IMR-90 (cell line): ENCODE measurements around the gene ENO3. TPM values are rescaled to one million over a fixed set of nuclear protein-coding genes. Genes with fewer than 3 reads are reported as not detected.

Source experiments
- ATAC-seq: fragments of 200-7000 bp; cut with Tn5 transposase; 2 replicates; pipeline ENCODE4 v1.9.1; 2020; ENCODE audit warnings: low read depth, mild to moderate bottlenecking, moderate library complexity
- BruUV-seq: library from RNA; stranded (reverse); fragments of 400-500 nt; replicated peaks from 2 replicates; lab custom pipeline; 2021; lab: Mats Ljungman, UMichigan
- CTCF ChIA-PET: fragments of 300-600 bp; formaldehyde crosslinking; extraction: SDS; loops from one replicate; lab custom pipeline; 2021; ENCODE audit warnings: antibody characterized with exemption; lab: Yijun Ruan, JAX
- POLR2A ChIA-PET: fragments of 300-600 bp; sonication (Branson Sonifier 250); formaldehyde crosslinking; loops from one replicate; lab custom pipeline; 2022; ENCODE audit warnings: antibody characterized with exemption; ENCODE audit not compliant: unreplicated experiment; lab: Charles Lee
- DNase-seq: peaks from one replicate; pipeline ENCODE4 v3.0.0; 2013
- H2AFZ ChIP-seq: replicated peaks from 2 replicates; pipeline ENCODE3; 2013; ENCODE audit warnings: low read length, mild to moderate bottlenecking; ENCODE audit not compliant: poor library complexity
- H2AK5ac ChIP-seq: 2 replicates; pipeline ENCODE4 v1.6.1; 2013; ENCODE audit warnings: low read depth, low read length, inconsistent platforms
- H2AK9ac ChIP-seq: replicated peaks from 2 replicates; pipeline ENCODE3; 2013; ENCODE audit warnings: mild to moderate bottlenecking, low read depth, low read length, moderate library complexity; ENCODE audit not compliant: poor library complexity
- H2BK120ac ChIP-seq: 2 replicates; pipeline ENCODE4 v1.6.1; 2013; ENCODE audit warnings: low read depth, low read length, inconsistent platforms
- H2BK15ac ChIP-seq: 3 replicates; pipeline ENCODE4 v1.6.1; 2013; ENCODE audit warnings: low read depth, low read length, inconsistent platforms
- H2BK20ac ChIP-seq: 2 replicates; pipeline ENCODE4 v1.6.1; 2013; ENCODE audit warnings: low read depth, mild to moderate bottlenecking, inconsistent platforms, low read length, moderate library complexity
- H2BK5ac ChIP-seq: 2 replicates; pipeline ENCODE4 v1.6.1; 2013; ENCODE audit warnings: mild to moderate bottlenecking, low read depth, low read length, inconsistent platforms; ENCODE audit not compliant: poor library complexity, severe bottlenecking
- H3K14ac ChIP-seq: replicated peaks from 2 replicates; pipeline ENCODE4 v1.6.1; 2013; ENCODE audit warnings: low read depth, low read length, inconsistent platforms
- H3K18ac ChIP-seq: 2 replicates; pipeline ENCODE4 v1.6.1; 2013; ENCODE audit warnings: low read depth, low read length, control low read depth
- H3K23ac ChIP-seq: 2 replicates; pipeline ENCODE4 v1.6.1; 2013; ENCODE audit warnings: low read depth, low read length, inconsistent platforms
- H3K27ac ChIP-seq: 2 replicates; pipeline ENCODE4 v1.5.1; 2013; ENCODE audit warnings: mild to moderate bottlenecking, control low read depth, low read length; ENCODE audit not compliant: insufficient read depth
- H3K27me3 ChIP-seq: 2 replicates; pipeline ENCODE4 v1.6.1; 2013; ENCODE audit warnings: low read length; ENCODE audit not compliant: control insufficient read depth, insufficient read depth
- H3K36me3 ChIP-seq: 2 replicates; pipeline ENCODE4 v1.6.1; 2013; ENCODE audit warnings: low read length, mixed read lengths; ENCODE audit not compliant: control insufficient read depth, insufficient read depth
- H3K4ac ChIP-seq: 2 replicates; pipeline ENCODE4 v1.6.1; 2013; ENCODE audit warnings: low read depth, low read length, inconsistent platforms
- H3K4me1 ChIP-seq: 2 replicates; pipeline ENCODE4 v1.6.1; 2013; ENCODE audit warnings: low read length, mixed read lengths; ENCODE audit not compliant: control insufficient read depth, insufficient read depth
- H3K4me2 ChIP-seq: 2 replicates; pipeline ENCODE4 v1.6.1; 2013; ENCODE audit warnings: low read depth, mild to moderate bottlenecking, control low read depth, low read length, moderate library complexity
- H3K4me3 ChIP-seq: 2 replicates; pipeline ENCODE4 v1.5.1; 2013; ENCODE audit warnings: low read depth, mild to moderate bottlenecking, control low read depth, low read length, moderate library complexity; ENCODE audit not compliant: insufficient read depth
- H3K56ac ChIP-seq: 2 replicates; pipeline ENCODE4 v1.6.1; 2013; ENCODE audit warnings: low read length, inconsistent platforms; ENCODE audit not compliant: insufficient read depth; ENCODE audit errors: extremely low read depth
- H3K79me1 ChIP-seq, 2 experiments: 2 replicates each; pipeline ENCODE4 v1.6.1; 2013; ENCODE audit warnings: low read length in 2 of 2, inconsistent platforms in 1 of 2, low read depth in 1 of 2
- H3K9ac ChIP-seq: 2 replicates; pipeline ENCODE4 v1.6.1; 2013; ENCODE audit warnings: low read depth, low read length, control low read depth
- H3K9me1 ChIP-seq: 2 replicates; pipeline ENCODE4 v1.6.1; 2013; ENCODE audit warnings: low read length, inconsistent platforms; ENCODE audit not compliant: insufficient read depth
- H3K9me3 ChIP-seq: 2 replicates; pipeline ENCODE4 v1.6.1; 2013; ENCODE audit warnings: low read length; ENCODE audit not compliant: control insufficient read depth, insufficient read depth
- H4K20me1 ChIP-seq: 2 replicates; pipeline ENCODE4 v1.6.1; 2013; ENCODE audit warnings: low read length, inconsistent platforms; ENCODE audit not compliant: insufficient read depth
- H4K5ac ChIP-seq: 2 replicates; pipeline ENCODE4 v1.6.1; 2013; ENCODE audit warnings: mild to moderate bottlenecking, low read depth, low read length, control low read depth
- H4K8ac ChIP-seq, 2 experiments: 2 replicates each; pipeline ENCODE4 v1.6.1; 2013; ENCODE audit warnings: low read depth in 2 of 2, low read length in 2 of 2, control low read depth in 1 of 2, inconsistent platforms in 1 of 2
- H4K91ac ChIP-seq: 2 replicates; pipeline ENCODE4 v1.6.1; 2013; ENCODE audit warnings: low read depth, low read length, inconsistent platforms; ENCODE audit not compliant: insufficient read depth
- RAD21 ChIP-seq: IDR thresholded peaks from 2 replicates; pipeline ENCODE4 v1.6.1; 2012; ENCODE audit warnings: low read length, improper control_type of control experiment
- WGBS, 2 experiments: methylation state at CpG; one replicate each; pipeline versions ENCODE4 v1.1.5 to v1.1.7; 2013; ENCODE audit warnings: missing lambda C conversion rate in 2 of 2; ENCODE audit not compliant: insufficient read length in 1 of 2; ENCODE audit errors: extremely low coverage in 2 of 2; 5-methylcytosine and 5-hydroxymethylcytosine counted together
- dilution Hi-C: fragments of 300-500 bp; cut with HindIII; formaldehyde crosslinking; loops from one replicate; pipeline ENCODE4 v1.14.3; 2018; ENCODE audit warnings: low sequenced_read_pairs; ENCODE audit not compliant: unreplicated experiment
- in situ Hi-C: fragments of 300-500 bp; cut with MboI; formaldehyde crosslinking; loops from 3 replicates; pipeline ENCODE4 v1.14.3; 2019; ENCODE audit warnings: low sequenced_read_pairs, inconsistent platforms, mixed read lengths
- intact Hi-C: fragments of 100-400 bp; cut with micrococcal nuclease; formaldehyde crosslinking; loops from 2 replicates; pipeline ENCODE4 v1.10.0; 2022
- polyA plus RNA-seq, 3 experiments: library from polyadenylated mRNA; depleted of rRNA; stranded (reverse); fragments of >200 nt; gene quantifications; 2 replicates each; pipeline ENCODE4 v1.2.3, GENCODE V29; 2012; ENCODE audit warnings: low replicate concordance in 1 of 3
- total RNA-seq: library from RNA; depleted of rRNA; stranded (reverse); fragments of >200 nt; gene quantifications from 2 replicates; pipeline ENCODE4 v1.2.3, GENCODE V29; 2012

ENO3 gene
- total and polyA plus RNA-seq, 2 of the 4 experiments (the other 2 are of a cell fraction): 1.4 to 5.1 TPM

- H2AFZ ChIP-seq: no peak overlapping the region
- no peaks in the 10 kb centered on the region for H3K27me3 ChIP-seq
- H4K8ac ChIP-seq: no peak overlapping the region
- no peak overlapping the region for H3K14ac ChIP-seq
- ATAC-seq (no peak), DNase-seq (no peak)
- ChIA-PET CTCF (no interaction called here), POLR2A (interaction anchor here (0.6 kb wide), 1 partner anchor 29 kb away, joined by 3 read pairs; no protein-coding TSS in a partner anchor)
- no peaks in the 10 kb centered on the region for H3K9me3 ChIP-seq
- dilution Hi-C loops: no loop called here
- no TSS peak for BruUV-seq
- H2AK9ac ChIP-seq: no peak overlapping the region
- H3K36me3 ChIP-seq: no peaks in the 10 kb centered on the region
- no peak overlapping the region for H2BK120ac ChIP-seq
- H3K4me1 ChIP-seq: peaks cover 6% of the 10 kb centered on the region
- in situ Hi-C loops: no loop called here
- no peak overlapping the region for H4K91ac ChIP-seq
- H3K9me1 ChIP-seq: peaks cover 9% of the 10 kb centered on the region
- H4K20me1 ChIP-seq: peaks cover 2% of the 10 kb centered on the region; the same call in 1 of the 2 replicates
- no peak overlapping the region for H3K4me3 ChIP-seq
- H3K18ac ChIP-seq: no peak overlapping the region
- intact Hi-C loops: no loop called here
- H3K27ac ChIP-seq: no peak overlapping the region
- no peak overlapping the region for H2AK5ac ChIP-seq
- H3K56ac ChIP-seq: no peak overlapping the region
- no peak overlapping the region for H3K4me2 ChIP-seq
- no peak overlapping the region for H2BK15ac ChIP-seq
- H3K23ac ChIP-seq: no peak overlapping the region
- no peak for TF ChIP-seq RAD21
- WGBS, 2 experiments: no CpG with 5 or more reads among the region's 6 CpGs
- no peak overlapping the region for H3K4ac ChIP-seq
- H4K5ac ChIP-seq: no peak overlapping the region
- H2BK5ac ChIP-seq: no peak overlapping the region
- H2BK20ac ChIP-seq: no peak overlapping the region
- peaks cover 5 to 25% of the 10 kb centered on the region in 2 experiments; a peak in 3 of 4 replicates for H3K79me1 ChIP-seq
- no peak overlapping the region for H3K9ac ChIP-seq
Observed at GRCh38 chr17:4994081-4994595, 43.2 kb downstream of the ENO3 start.
